ENCODE results near the gene PTDSS2.

DNA sequence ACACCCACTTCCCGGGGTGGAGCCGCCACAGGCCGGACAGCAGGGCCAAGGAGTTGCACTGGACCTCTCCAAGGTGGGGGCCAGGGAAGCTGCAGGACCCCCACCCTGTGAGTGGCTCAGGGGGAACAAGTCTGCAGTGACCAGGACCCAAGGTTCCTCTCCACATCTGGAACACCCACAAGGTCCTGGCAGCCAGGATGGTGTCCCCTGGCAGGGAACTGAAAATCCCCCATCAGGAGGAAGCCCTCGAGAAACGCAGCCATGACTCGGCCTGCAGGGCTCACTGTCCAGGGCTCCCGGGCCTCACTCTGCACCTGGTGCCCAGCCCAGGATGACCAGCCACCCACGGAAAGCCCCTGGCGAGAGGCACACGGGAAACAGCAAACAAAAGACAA lies 45.5 kb downstream of the PTDSS2 start:
- TF ChIP-seq, protein P1, sequence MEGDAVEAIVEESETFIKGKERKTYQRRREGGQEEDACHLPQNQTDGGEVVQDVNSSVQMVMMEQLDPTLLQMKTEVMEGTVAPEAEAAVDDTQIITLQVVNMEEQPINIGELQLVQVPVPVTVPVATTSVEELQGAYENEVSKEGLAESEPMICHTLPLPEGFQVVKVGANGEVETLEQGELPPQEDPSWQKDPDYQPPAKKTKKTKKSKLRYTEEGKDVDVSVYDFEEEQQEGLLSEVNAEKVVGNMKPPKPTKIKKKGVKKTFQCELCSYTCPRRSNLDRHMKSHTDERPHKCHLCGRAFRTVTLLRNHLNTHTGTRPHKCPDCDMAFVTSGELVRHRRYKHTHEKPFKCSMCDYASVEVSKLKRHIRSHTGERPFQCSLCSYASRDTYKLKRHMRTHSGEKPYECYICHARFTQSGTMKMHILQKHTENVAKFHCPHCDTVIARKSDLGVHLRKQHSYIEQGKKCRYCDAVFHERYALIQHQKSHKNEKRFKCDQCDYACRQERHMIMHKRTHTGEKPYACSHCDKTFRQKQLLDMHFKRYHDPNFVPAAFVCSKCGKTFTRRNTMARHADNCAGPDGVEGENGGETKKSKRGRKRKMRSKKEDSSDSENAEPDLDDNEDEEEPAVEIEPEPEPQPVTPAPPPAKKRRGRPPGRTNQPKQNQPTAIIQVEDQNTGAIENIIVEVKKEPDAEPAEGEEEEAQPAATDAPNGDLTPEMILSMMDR (conservative IDR thresholded peaks at IDR 0.05; ENCODE audit: low read length), result no peak
- TF ChIP-seq EZH2phosphoT487 (IDR thresholded peaks at IDR 0.05; ENCODE audit: borderline replicate concordance), result no peak
